Measurements from ENCODE around the gene SAMD11. TPM values are rescaled to one million over a fixed set of nuclear protein-coding genes. Genes with fewer than 3 reads are reported as not detected.

The SAMD11 gene
- total and polyA plus RNA-seq, 2 of the 13 experiments (the other 11 are each of a cell fraction or from before 2014, with no cell fraction given): 0.11 TPM; not detected in 1

DNA sequence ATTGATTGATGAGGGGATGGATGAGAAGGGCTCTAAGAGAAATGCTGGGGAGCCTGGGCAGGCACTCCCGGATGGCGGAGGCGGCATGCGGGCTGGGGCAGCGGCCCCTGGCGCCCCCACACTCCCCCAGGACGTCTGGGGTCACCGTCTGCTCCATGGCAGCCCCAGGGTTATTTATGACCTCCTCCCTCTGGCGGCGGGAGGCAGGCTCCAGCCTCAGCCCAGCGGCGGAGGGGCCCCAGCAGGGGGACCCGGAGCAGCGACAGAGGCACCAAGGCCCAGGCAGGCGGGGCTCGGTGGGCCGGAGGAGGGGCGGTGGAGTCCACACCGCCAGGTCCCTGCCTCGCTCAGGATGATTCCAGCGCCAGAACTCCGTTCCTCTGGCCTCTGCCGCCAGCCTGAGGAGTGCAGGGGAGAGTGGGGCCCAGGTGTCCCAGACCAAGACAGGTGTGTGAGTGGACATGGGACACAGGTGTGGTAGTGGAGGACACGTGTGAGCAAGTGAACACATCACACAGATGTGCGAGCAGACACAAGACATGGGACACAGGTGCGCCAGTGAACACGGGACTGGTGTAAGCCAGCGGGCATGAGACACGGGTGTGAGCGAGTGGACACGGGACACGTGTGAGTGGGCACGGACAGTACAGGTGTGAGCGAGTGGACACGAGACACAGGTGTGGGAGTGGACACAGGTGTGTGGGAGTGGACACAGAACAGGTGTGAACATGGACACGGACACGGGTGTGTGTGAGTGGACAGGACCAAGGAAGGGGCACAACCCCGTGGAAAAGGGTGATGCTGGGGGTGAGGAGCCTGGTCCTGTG, 2.5 kb upstream of the SAMD11 start (continued):
- TF ChIP-seq, protein P1, sequence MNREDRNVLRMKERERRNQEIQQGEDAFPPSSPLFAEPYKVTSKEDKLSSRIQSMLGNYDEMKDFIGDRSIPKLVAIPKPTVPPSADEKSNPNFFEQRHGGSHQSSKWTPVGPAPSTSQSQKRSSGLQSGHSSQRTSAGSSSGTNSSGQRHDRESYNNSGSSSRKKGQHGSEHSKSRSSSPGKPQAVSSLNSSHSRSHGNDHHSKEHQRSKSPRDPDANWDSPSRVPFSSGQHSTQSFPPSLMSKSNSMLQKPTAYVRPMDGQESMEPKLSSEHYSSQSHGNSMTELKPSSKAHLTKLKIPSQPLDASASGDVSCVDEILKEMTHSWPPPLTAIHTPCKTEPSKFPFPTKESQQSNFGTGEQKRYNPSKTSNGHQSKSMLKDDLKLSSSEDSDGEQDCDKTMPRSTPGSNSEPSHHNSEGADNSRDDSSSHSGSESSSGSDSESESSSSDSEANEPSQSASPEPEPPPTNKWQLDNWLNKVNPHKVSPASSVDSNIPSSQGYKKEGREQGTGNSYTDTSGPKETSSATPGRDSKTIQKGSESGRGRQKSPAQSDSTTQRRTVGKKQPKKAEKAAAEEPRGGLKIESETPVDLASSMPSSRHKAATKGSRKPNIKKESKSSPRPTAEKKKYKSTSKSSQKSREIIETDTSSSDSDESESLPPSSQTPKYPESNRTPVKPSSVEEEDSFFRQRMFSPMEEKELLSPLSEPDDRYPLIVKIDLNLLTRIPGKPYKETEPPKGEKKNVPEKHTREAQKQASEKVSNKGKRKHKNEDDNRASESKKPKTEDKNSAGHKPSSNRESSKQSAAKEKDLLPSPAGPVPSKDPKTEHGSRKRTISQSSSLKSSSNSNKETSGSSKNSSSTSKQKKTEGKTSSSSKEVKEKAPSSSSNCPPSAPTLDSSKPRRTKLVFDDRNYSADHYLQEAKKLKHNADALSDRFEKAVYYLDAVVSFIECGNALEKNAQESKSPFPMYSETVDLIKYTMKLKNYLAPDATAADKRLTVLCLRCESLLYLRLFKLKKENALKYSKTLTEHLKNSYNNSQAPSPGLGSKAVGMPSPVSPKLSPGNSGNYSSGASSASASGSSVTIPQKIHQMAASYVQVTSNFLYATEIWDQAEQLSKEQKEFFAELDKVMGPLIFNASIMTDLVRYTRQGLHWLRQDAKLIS (CRISPR knock-in tag; IDR thresholded peaks at IDR 0.05): no peak
- TF ChIP-seq ZBTB7A (CRISPR knock-in tag; IDR thresholded peaks at IDR 0.05) (no peak), EP300 (IDR thresholded peaks at IDR 0.05; ENCODE audit: low read depth in 2 of 2, low read length in 2 of 2) (peak in 1 of 2 experiments; percentile 43; a peak in 1 of 4 replicates), EP300 (CRISPR knock-in tag; IDR thresholded peaks at IDR 0.05; ENCODE audit: borderline replicate concordance) (no peak), TAF15 (IDR thresholded peaks at IDR 0.05; ENCODE audit: low read depth, low read length, poor library complexity, severe bottlenecking) (peak; percentile 82), ZNF234 (CRISPR knock-in tag; conservative IDR thresholded peaks at IDR 0.05) (no peak), ZSCAN22 (CRISPR knock-in tag; IDR thresholded peaks at IDR 0.05) (peak; percentile 93), ZNF768 (CRISPR knock-in tag; IDR thresholded peaks at IDR 0.05) (peak; percentile 70; the same call in 1 of the 2 replicates), HDAC2 (CRISPR knock-in tag; IDR thresholded peaks at IDR 0.05) (0 out of 2 replicates have a peak, but pooled peaks have one; percentile 21), STAG1 (CRISPR knock-in tag; IDR thresholded peaks at IDR 0.05) (peak; percentile 17; the same call in 1 of the 2 replicates), FIP1L1 (IDR thresholded peaks at IDR 0.05; ENCODE audit: borderline replicate concordance, insufficient read depth, low read depth, low read length) (no peak), ZNF629 (CRISPR knock-in tag; conservative IDR thresholded peaks at IDR 0.05) (no peak), NFRKB (IDR thresholded peaks at IDR 0.05) (no peak)
- TF ChIP-seq, protein P2, sequence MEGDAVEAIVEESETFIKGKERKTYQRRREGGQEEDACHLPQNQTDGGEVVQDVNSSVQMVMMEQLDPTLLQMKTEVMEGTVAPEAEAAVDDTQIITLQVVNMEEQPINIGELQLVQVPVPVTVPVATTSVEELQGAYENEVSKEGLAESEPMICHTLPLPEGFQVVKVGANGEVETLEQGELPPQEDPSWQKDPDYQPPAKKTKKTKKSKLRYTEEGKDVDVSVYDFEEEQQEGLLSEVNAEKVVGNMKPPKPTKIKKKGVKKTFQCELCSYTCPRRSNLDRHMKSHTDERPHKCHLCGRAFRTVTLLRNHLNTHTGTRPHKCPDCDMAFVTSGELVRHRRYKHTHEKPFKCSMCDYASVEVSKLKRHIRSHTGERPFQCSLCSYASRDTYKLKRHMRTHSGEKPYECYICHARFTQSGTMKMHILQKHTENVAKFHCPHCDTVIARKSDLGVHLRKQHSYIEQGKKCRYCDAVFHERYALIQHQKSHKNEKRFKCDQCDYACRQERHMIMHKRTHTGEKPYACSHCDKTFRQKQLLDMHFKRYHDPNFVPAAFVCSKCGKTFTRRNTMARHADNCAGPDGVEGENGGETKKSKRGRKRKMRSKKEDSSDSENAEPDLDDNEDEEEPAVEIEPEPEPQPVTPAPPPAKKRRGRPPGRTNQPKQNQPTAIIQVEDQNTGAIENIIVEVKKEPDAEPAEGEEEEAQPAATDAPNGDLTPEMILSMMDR (CRISPR knock-in tag; IDR thresholded peaks at IDR 0.05): peak; percentile 57
- TF ChIP-seq, protein P3, sequence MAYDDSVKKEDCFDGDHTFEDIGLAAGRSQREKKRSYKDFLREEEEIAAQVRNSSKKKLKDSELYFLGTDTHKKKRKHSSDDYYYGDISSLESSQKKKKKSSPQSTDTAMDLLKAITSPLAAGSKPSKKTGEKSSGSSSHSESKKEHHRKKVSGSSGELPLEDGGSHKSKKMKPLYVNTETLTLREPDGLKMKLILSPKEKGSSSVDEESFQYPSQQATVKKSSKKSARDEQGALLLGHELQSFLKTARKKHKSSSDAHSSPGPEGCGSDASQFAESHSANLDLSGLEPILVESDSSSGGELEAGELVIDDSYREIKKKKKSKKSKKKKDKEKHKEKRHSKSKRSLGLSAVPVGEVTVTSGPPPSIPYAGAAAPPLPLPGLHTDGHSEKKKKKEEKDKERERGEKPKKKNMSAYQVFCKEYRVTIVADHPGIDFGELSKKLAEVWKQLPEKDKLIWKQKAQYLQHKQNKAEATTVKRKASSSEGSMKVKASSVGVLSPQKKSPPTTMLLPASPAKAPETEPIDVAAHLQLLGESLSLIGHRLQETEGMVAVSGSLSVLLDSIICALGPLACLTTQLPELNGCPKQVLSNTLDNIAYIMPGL (CRISPR knock-in tag; IDR thresholded peaks at IDR 0.05; ENCODE audit: borderline replicate concordance in 1 of 2, low read depth in 1 of 2): 0 out of 4 replicates have a peak, but pooled peaks of 1 of the 2 experiments have one; percentile 17
- TF ChIP-seq, protein P4, sequence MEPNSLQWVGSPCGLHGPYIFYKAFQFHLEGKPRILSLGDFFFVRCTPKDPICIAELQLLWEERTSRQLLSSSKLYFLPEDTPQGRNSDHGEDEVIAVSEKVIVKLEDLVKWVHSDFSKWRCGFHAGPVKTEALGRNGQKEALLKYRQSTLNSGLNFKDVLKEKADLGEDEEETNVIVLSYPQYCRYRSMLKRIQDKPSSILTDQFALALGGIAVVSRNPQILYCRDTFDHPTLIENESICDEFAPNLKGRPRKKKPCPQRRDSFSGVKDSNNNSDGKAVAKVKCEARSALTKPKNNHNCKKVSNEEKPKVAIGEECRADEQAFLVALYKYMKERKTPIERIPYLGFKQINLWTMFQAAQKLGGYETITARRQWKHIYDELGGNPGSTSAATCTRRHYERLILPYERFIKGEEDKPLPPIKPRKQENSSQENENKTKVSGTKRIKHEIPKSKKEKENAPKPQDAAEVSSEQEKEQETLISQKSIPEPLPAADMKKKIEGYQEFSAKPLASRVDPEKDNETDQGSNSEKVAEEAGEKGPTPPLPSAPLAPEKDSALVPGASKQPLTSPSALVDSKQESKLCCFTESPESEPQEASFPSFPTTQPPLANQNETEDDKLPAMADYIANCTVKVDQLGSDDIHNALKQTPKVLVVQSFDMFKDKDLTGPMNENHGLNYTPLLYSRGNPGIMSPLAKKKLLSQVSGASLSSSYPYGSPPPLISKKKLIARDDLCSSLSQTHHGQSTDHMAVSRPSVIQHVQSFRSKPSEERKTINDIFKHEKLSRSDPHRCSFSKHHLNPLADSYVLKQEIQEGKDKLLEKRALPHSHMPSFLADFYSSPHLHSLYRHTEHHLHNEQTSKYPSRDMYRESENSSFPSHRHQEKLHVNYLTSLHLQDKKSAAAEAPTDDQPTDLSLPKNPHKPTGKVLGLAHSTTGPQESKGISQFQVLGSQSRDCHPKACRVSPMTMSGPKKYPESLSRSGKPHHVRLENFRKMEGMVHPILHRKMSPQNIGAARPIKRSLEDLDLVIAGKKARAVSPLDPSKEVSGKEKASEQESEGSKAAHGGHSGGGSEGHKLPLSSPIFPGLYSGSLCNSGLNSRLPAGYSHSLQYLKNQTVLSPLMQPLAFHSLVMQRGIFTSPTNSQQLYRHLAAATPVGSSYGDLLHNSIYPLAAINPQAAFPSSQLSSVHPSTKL (CRISPR knock-in tag; IDR thresholded peaks at IDR 0.05): 0 out of 2 replicates have a peak, but pooled peaks have one; percentile 8

All from HepG2 (cell line).